ENCODE results near the gene ATOX1.
"Not testable (repeated sequence)": the region's sequence is repeated elsewhere in the genome, so short reads cannot be mapped to it uniquely, and the experiment has no call there.

The ATOX1 gene

DNA sequence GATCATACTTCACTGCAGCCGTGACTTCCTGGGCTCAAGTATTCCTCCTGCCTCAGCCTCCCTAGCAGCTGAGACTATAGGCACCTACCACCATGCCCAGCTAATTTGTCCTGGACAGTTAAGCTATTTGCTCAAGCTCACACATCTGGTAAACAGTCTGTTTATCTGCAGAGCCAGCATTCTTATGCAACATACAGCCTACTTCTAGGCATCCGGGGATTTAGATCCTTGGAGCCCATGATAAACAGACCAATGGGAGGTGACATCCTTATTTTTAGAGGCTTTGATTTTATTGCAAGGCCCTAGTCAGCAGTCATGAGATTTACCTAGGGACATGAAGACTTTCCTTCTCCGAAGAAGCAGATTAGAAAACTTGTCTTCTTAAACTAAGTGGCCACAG lies 21.0 kb downstream of the ATOX1 start:
- H3K4me1 ChIP-seq (ENCODE audit: control insufficient read depth in 2 of 2, insufficient read depth in 2 of 2, low read length in 2 of 2) = peaks cover 4 to 5% of the 10 kb centered on the region in 2 donors
- H3K9ac ChIP-seq (ENCODE audit: low read depth in 1 of 2, low read length in 2 of 2) = no peak overlapping the region
- H3K27me3 ChIP-seq (ENCODE audit: control insufficient read depth in 2 of 2, insufficient read depth in 2 of 2, low read length in 2 of 2) = no peaks in the 10 kb centered on the region
- no peaks in the 10 kb centered on the region for H3K9me3 ChIP-seq (ENCODE audit: control insufficient read depth in 2 of 2, low read length in 2 of 2)
- H3K36me3 ChIP-seq (ENCODE audit: control insufficient read depth in 2 of 2, insufficient read depth in 2 of 2, low read length in 2 of 2) = peaks cover 0 to 5% of the 10 kb centered on the region in 2 donors
- H3K4me3 ChIP-seq (ENCODE audit: low read length in 2 of 2) = no peak overlapping the region
- no peak overlapping the region for H3K27ac ChIP-seq (ENCODE audit: low read depth in 2 of 2, low read length in 2 of 2)

DNA sequence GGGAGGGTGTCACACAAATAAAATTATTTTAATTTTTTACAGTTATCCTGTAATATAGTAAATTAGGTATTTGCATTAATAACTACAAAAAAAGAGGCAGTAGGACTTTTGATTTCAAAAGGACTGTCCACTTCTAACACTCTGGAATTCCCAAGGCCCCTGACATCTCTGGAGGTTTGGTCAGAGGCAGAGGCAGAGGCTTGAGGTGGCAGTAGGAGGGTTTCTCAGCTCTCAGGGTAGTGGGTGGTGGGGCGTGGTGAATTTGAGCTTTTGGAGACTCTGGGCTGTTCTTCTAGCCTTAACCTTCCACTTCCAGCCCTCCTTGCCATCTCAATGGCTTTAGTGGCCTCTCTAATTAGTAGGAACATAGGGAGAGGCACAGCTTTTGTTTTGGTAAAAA lies 22.8 kb downstream of the ATOX1 start:
- no peaks in the 10 kb centered on the region for H3K9me3 ChIP-seq (ENCODE audit: control insufficient read depth in 2 of 2, low read length in 2 of 2)
- peaks cover 2% of the 10 kb centered on the region in 2 donors for H3K4me1 ChIP-seq (ENCODE audit: control insufficient read depth in 2 of 2, insufficient read depth in 2 of 2, low read length in 2 of 2)
- no peak overlapping the region for H3K27ac ChIP-seq (ENCODE audit: low read depth in 2 of 2, low read length in 2 of 2)
- H3K36me3 ChIP-seq (ENCODE audit: control insufficient read depth in 2 of 2, insufficient read depth in 2 of 2, low read length in 2 of 2) = peaks cover 0 to 5% of the 10 kb centered on the region in 2 donors
- no peak overlapping the region for H3K9ac ChIP-seq (ENCODE audit: low read depth in 1 of 2, low read length in 2 of 2)
- no peaks in the 10 kb centered on the region for H3K27me3 ChIP-seq (ENCODE audit: control insufficient read depth in 2 of 2, insufficient read depth in 2 of 2, low read length in 2 of 2)
- no peak overlapping the region for H3K4me3 ChIP-seq (ENCODE audit: low read length in 2 of 2)

DNA sequence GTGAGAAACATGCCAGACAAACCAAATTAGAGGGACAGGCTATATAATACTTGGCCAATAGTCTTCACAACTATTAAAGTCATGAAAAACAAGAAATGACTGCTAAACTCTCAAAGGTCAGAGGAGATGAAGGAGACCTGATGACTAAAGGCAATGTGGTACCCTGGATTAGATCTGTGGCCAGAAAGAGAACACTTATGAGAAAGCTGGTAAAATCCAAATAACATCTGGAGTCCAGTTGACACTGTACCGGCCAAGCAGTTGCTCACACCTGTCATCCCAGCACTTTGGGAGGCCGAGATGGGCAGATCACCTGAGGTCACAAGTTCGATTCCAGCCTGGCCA lies 24.4 kb downstream of the ATOX1 start:
- H3K9ac ChIP-seq (ENCODE audit: low read depth in 1 of 2, low read length in 2 of 2) = no peak overlapping the region
- no peak overlapping the region for H3K4me3 ChIP-seq (ENCODE audit: low read length in 2 of 2)
- no peaks in the 10 kb centered on the region for H3K4me1 ChIP-seq (ENCODE audit: control insufficient read depth in 2 of 2, insufficient read depth in 2 of 2, low read length in 2 of 2)

DNA sequence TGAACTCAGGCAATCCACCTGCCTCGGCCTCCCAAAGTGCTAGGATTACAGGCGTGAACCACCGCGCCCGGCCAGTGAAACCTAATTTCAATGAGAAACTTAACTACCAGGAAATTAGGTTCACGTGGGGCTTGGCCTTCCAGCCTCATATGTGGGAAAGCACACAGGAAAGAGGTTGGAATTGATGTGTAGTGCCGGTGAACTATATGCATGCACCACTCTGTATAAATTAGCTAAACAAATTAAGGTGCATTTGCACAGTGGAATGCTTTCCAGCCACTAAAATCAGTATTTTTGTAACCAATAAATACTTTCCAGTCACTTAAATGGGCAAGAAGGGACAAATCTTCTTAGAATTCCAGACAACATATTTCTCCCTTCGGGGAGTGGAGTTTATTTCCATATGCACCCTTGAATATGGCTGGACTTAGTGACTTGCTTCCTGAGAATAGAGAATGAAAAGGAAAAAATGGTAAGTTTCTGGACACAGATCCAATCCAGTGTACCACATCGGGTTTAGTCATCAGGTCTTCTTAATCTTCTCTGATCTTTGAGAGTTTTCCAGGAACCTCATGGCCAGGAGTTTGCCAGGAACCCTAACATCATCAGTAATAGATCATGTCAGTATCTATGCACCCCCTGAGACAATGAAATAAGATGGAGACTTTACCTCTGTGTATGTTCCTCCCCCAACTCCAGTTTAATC lies 24.9 kb downstream of the ATOX1 start:
- no peak overlapping the region for H3K27ac ChIP-seq (ENCODE audit: low read depth in 2 of 2, low read length in 2 of 2)
- H3K27me3 ChIP-seq (ENCODE audit: control insufficient read depth in 2 of 2, insufficient read depth in 2 of 2, low read length in 2 of 2) = no peaks in the 10 kb centered on the region
- no peaks in the 10 kb centered on the region for H3K4me1 ChIP-seq (ENCODE audit: control insufficient read depth in 2 of 2, insufficient read depth in 2 of 2, low read length in 2 of 2)
- no peak overlapping the region for H3K4me3 ChIP-seq (ENCODE audit: low read length in 2 of 2)
- H3K36me3 ChIP-seq (ENCODE audit: control insufficient read depth in 2 of 2, insufficient read depth in 2 of 2, low read length in 2 of 2) = peaks cover 0 to 5% of the 10 kb centered on the region in 2 donors
- no peaks in the 10 kb centered on the region for H3K9me3 ChIP-seq (ENCODE audit: control insufficient read depth in 2 of 2, low read length in 2 of 2)
- H3K9ac ChIP-seq (ENCODE audit: low read depth in 1 of 2, low read length in 2 of 2) = no peak overlapping the region

More for the DNA sequence above, 24.4 kb downstream of the ATOX1 start:
- peaks cover 0 to 5% of the 10 kb centered on the region in 2 donors for H3K36me3 ChIP-seq (ENCODE audit: control insufficient read depth in 2 of 2, insufficient read depth in 2 of 2, low read length in 2 of 2)
- no peak overlapping the region for H3K27ac ChIP-seq (ENCODE audit: low read depth in 2 of 2, low read length in 2 of 2)
- no peaks in the 10 kb centered on the region for H3K9me3 ChIP-seq (ENCODE audit: control insufficient read depth in 2 of 2, low read length in 2 of 2)
- no peaks in the 10 kb centered on the region for H3K27me3 ChIP-seq (ENCODE audit: control insufficient read depth in 2 of 2, insufficient read depth in 2 of 2, low read length in 2 of 2)

DNA sequence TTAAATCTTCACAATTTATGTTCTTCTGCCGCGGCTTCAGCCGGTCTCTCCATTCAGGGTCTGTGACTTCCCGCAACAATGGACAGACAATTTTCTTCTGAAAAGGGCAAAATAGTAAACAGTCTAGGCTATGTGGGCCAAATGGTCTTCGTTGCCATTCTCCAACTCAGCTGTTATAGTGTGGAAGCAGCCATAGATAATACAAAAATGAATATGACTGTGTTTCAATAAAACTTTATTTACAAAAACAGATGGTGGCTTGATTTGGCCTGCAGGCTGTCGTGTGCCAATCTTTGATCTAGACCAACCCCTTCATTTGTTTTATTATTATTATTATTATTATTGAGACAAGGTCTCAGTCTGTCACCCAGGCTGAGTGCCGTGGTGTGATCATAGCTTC lies 28.1 kb downstream of the ATOX1 start:
- H3K36me3 ChIP-seq (ENCODE audit: control insufficient read depth in 2 of 2, insufficient read depth in 2 of 2, low read length in 2 of 2) = peaks cover 0 to 2% of the 10 kb centered on the region in 2 donors
- H3K9ac ChIP-seq (ENCODE audit: low read depth in 1 of 2, low read length in 2 of 2) = no peak overlapping the region
- no peak overlapping the region for H3K4me3 ChIP-seq (ENCODE audit: low read length in 2 of 2)
- no peaks in the 10 kb centered on the region for H3K9me3 ChIP-seq (ENCODE audit: control insufficient read depth in 2 of 2, low read length in 2 of 2)
- H3K27ac ChIP-seq (ENCODE audit: low read depth in 2 of 2, low read length in 2 of 2) = no peak overlapping the region
- H3K4me1 ChIP-seq (ENCODE audit: control insufficient read depth in 2 of 2, insufficient read depth in 2 of 2, low read length in 2 of 2) = no peaks in the 10 kb centered on the region
- H3K27me3 ChIP-seq (ENCODE audit: control insufficient read depth in 2 of 2, insufficient read depth in 2 of 2, low read length in 2 of 2) = no peaks in the 10 kb centered on the region

DNA sequence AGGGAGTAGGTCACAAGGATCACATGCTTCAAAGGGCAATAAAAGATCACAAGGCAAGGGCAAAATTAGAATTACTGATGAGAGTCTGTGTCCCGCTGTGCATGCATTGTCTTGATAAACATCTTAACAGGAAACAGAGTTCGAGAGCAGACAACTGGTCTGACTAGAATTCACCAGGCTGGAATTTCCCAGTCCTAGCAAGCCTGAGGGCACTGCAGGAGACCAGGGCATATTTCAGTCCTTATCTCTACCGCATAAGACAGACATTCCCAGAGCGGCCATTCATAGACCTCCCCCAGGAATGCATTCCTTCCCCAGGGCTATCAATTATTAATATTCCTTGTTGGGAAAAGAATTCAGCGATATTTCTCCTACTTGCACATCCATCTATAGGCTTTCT lies 28.8 kb downstream of the ATOX1 start:
- H3K4me3 ChIP-seq (ENCODE audit: low read length in 2 of 2) = not testable (repeated sequence)

DNA sequence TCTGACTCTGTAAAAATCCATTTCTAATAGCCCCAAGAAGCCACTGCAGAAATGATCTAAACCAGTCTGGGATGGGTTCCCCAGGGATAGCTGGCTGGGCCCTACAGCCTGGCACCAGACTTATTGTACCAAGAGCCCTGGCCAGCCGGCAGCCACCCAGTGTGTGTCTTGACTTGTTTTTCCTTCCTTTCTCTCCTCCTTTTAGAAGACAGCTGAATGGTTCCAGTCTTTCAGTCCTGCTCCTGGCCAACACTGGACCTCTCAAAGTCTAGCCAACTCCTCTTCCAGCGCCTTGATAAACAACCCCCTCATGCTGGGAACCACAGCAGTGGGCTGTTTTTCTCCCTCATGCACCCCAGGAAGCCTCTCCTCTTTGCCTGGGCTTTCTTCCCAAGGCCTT lies 34.1 kb downstream of the ATOX1 start:
- Histone ChIP-seq H3K27me3 (ENCODE audit: control insufficient read depth in 2 of 2, insufficient read depth in 2 of 2, low read length in 2 of 2) (no peaks in the 10 kb centered on the region), H3K9me3 (ENCODE audit: control insufficient read depth in 2 of 2, low read length in 2 of 2) (no peaks in the 10 kb centered on the region), H3K36me3 (ENCODE audit: control insufficient read depth in 2 of 2, insufficient read depth in 2 of 2, low read length in 2 of 2) (no peaks in the 10 kb centered on the region), H3K27ac (ENCODE audit: low read depth in 2 of 2, low read length in 2 of 2) (no peak overlapping the region), H3K4me3 (ENCODE audit: low read length in 2 of 2) (no peak overlapping the region), H3K4me1 (ENCODE audit: control insufficient read depth in 2 of 2, insufficient read depth in 2 of 2, low read length in 2 of 2) (peaks cover 0 to 2% of the 10 kb centered on the region in 2 donors), H3K9ac (ENCODE audit: low read depth in 1 of 2, low read length in 2 of 2) (no peak overlapping the region)

More for the DNA sequence above, 28.8 kb downstream of the ATOX1 start:
- H3K4me1 ChIP-seq (ENCODE audit: control insufficient read depth in 2 of 2, insufficient read depth in 2 of 2, low read length in 2 of 2); H3K9me3 ChIP-seq (ENCODE audit: control insufficient read depth in 2 of 2, low read length in 2 of 2); H3K36me3 ChIP-seq (ENCODE audit: control insufficient read depth in 2 of 2, insufficient read depth in 2 of 2, low read length in 2 of 2); H3K27ac ChIP-seq (ENCODE audit: low read depth in 2 of 2, low read length in 2 of 2); H3K9ac ChIP-seq (ENCODE audit: low read depth in 1 of 2, low read length in 2 of 2); H3K27me3 ChIP-seq (ENCODE audit: control insufficient read depth in 2 of 2, insufficient read depth in 2 of 2, low read length in 2 of 2): not testable (repeated sequence)

DNA sequence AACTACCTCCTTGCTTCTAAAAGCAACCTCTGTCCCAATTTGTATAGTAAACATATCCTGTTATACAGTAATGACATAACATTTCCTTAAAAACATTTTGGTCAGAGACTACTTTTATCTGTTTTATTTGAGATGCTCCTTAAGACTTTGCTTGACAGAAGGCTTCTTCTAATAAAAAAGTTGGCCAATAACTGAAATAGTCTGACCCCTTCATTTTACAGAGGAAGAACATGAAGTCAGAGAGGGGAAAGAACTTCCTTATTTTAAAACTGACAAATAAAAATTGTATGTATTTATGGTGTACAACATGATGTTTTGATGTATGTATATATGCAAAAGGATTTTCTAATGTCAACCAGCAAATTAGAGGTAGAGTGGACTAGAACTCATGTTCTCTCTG lies 35.9 kb downstream of the ATOX1 start:
- Histone ChIP-seq H3K4me1 (ENCODE audit: control insufficient read depth in 2 of 2, insufficient read depth in 2 of 2, low read length in 2 of 2) (peaks cover 0 to 2% of the 10 kb centered on the region in 2 donors), H3K4me3 (ENCODE audit: low read length in 2 of 2) (no peak overlapping the region), H3K27ac (ENCODE audit: low read depth in 2 of 2, low read length in 2 of 2) (no peak overlapping the region), H3K9ac (ENCODE audit: low read depth in 1 of 2, low read length in 2 of 2) (no peak overlapping the region), H3K27me3 (ENCODE audit: control insufficient read depth in 2 of 2, insufficient read depth in 2 of 2, low read length in 2 of 2) (no peaks in the 10 kb centered on the region), H3K9me3 (ENCODE audit: control insufficient read depth in 2 of 2, low read length in 2 of 2) (no peaks in the 10 kb centered on the region), H3K36me3 (ENCODE audit: control insufficient read depth in 2 of 2, insufficient read depth in 2 of 2, low read length in 2 of 2) (no peaks in the 10 kb centered on the region)

DNA sequence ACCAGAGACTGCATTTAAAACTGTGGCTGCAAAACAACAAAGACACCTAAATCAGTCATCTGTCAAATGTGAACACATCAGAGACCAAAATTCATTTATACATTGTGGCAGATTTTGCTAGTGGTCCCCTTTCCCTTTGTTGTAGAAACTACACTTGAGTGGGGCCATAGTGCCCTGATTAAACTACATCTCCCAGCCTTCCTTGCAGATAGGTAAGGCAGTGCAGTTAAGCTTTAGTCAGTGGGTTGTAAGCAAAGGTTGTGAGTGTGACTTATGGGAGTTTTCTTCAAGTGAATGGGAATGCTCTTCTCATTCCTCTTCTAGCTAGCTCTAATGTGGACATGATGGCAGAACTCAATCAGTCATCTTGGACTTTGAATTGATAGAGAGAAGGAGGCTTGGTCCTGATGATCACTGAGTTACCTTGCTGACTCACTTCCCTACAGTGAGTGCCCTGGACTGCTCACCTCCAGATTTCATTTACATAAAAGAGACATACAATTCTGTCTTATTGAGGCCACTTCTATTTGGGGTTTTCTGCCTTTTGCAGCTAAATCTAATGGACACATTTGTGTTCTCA lies 36.5 kb downstream of the ATOX1 start:
- Histone ChIP-seq H3K9me3 (ENCODE audit: control insufficient read depth in 2 of 2, low read length in 2 of 2) (no peaks in the 10 kb centered on the region), H3K36me3 (ENCODE audit: control insufficient read depth in 2 of 2, insufficient read depth in 2 of 2, low read length in 2 of 2) (no peaks in the 10 kb centered on the region), H3K4me3 (ENCODE audit: low read length in 2 of 2) (no peak overlapping the region), H3K4me1 (ENCODE audit: control insufficient read depth in 2 of 2, insufficient read depth in 2 of 2, low read length in 2 of 2) (peaks cover 0 to 2% of the 10 kb centered on the region in 2 donors), H3K27ac (ENCODE audit: low read depth in 2 of 2, low read length in 2 of 2) (peak overlapping the region in 1 of 2 donors; percentile 0), H3K27me3 (ENCODE audit: control insufficient read depth in 2 of 2, insufficient read depth in 2 of 2, low read length in 2 of 2) (no peaks in the 10 kb centered on the region), H3K9ac (ENCODE audit: low read depth in 1 of 2, low read length in 2 of 2) (no peak overlapping the region)

DNA sequence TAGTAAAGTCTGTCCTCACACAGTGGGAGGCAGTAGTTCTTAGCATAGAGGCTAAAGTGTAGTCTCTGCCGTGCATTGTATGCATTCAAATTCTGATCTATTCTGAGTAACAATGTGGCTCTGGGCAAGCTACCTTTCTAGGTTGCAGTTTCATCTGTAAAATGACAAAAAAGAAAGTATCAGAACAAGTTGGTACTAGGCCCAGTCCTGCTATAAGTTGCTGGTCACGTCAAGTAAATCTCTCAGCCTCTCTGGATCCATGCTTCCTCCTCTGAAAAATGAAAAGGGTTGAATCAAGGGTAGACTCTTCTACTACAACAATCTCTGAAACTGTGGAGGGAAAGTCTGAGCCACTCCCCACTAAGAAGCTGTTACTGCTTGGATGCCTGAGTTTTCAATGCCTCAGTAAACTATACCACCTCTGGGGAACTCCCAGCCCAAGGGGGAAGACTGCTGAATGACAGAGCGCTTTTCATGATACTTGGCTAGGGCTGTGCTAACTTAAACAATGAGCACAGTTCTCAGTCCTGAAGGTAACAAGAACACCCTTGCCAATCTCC lies 37.3 kb downstream of the ATOX1 start:
- H3K9ac ChIP-seq (ENCODE audit: low read depth in 1 of 2, low read length in 2 of 2) = no peak overlapping the region
- peaks cover 0 to 2% of the 10 kb centered on the region in 2 donors for H3K4me1 ChIP-seq (ENCODE audit: control insufficient read depth in 2 of 2, insufficient read depth in 2 of 2, low read length in 2 of 2)
- no peaks in the 10 kb centered on the region for H3K36me3 ChIP-seq (ENCODE audit: control insufficient read depth in 2 of 2, insufficient read depth in 2 of 2, low read length in 2 of 2)
- H3K4me3 ChIP-seq (ENCODE audit: low read length in 2 of 2) = no peak overlapping the region
- peak overlapping the region in 1 of 2 donors; percentile 35 for H3K27ac ChIP-seq (ENCODE audit: low read depth in 2 of 2, low read length in 2 of 2)
- no peaks in the 10 kb centered on the region for H3K9me3 ChIP-seq (ENCODE audit: control insufficient read depth in 2 of 2, low read length in 2 of 2)
- no peaks in the 10 kb centered on the region for H3K27me3 ChIP-seq (ENCODE audit: control insufficient read depth in 2 of 2, insufficient read depth in 2 of 2, low read length in 2 of 2)

All from mucosa of rectum (tissue), 2 donors.